GM18870 (cell line): ENCODE results near the gene NYAP2.

ENCODE experiments used
- ATAC-seq: cut with Tn5 transposase; IDR thresholded peaks from one replicate; pipeline ENCODE4 v1.9.1; 2021; ENCODE audit warnings: moderate library complexity; ENCODE audit not compliant: unreplicated experiment

Gene NYAP2

GRCh38 chr2:225694664-225695063, 295.2 kb downstream of the NYAP2 start:
- no peak for ATAC-seq

GRCh38 chr2:225697936-225698335, 298.4 kb downstream of the NYAP2 start:
- no peak for ATAC-seq
